K562 (cell line): ENCODE results near the gene PTK7. TPM values are rescaled to one million over a fixed set of nuclear protein-coding genes. Genes with fewer than 3 reads are reported as not detected.

Experiments
- DPF2 ChIP-seq: fragments of 450-650 bp; IDR thresholded peaks from 2 replicates; pipeline ENCODE4 v1.6.1; 2016
- ESRRA ChIP-seq: fragments of 450-650 bp; IDR thresholded peaks from 2 replicates; pipeline ENCODE4 v1.6.1; 2014; ENCODE audit warnings: low read depth, mild to moderate bottlenecking, moderate library complexity, borderline replicate concordance
- EZH2 ChIP-seq: IDR thresholded peaks from 2 replicates; pipeline ENCODE4 v1.6.1; 2012; ENCODE audit warnings: low read depth, mild to moderate bottlenecking, inconsistent platforms, low read length, borderline replicate concordance
- KAT2B ChIP-seq: IDR thresholded peaks from one replicate; pipeline ENCODE4 v1.6.1; 2012; ENCODE audit warnings: low read depth, mild to moderate bottlenecking, control low read depth, inconsistent platforms, low read length, moderate library complexity
- KLF6 ChIP-seq: fragments of 250-450 bp; sonication (Bioruptor Pico); IDR thresholded peaks from 2 replicates; pipeline ENCODE4 v1.4.0; 2020; ENCODE audit warnings: mild to moderate bottlenecking, moderate library complexity, borderline replicate concordance
- MEIS2 ChIP-seq: fragments of 450-650 bp; IDR thresholded peaks from 2 replicates; pipeline ENCODE4 v1.6.1; 2014; ENCODE audit warnings: mild to moderate bottlenecking; ENCODE audit not compliant: partially characterized antibody
- POLR2H ChIP-seq: IDR thresholded peaks from 2 replicates; pipeline ENCODE4 v1.6.1; 2016; ENCODE audit warnings: missing genetic modification characterization, low read depth, mild to moderate bottlenecking, control low read depth, missing compliant biosample characterization, moderate library complexity
- TBP ChIP-seq: optimal IDR thresholded peaks from 2 replicates; pipeline ENCODE3; 2011; ENCODE audit warnings: low read depth, low read length, improper control_type of control experiment
- ZSCAN32 ChIP-seq: fragments of 450-650 bp; formaldehyde crosslinking; IDR thresholded peaks from 2 replicates; pipeline ENCODE4 v1.4.0; 2020; ENCODE audit warnings: mild to moderate bottlenecking, moderate library complexity
- polyA plus RNA-seq, 8 experiments: library from polyadenylated mRNA; depleted of rRNA in 4 of 8; stranded (reverse) in 5 of 8; unstranded in 3 of 8; fragments of >200 nt; fragmentation: Nextera tagmentation in 2 of 8; fragmentation: Illumina TruSeq in 1 of 8; extraction: Ambion mirVana in 2 of 8; extraction: Trizol in 1 of 8; gene quantifications; 2 replicates each; pipeline versions ENCODE4 v1.2.1 to v1.2.3, GENCODE V29; 2011 to 2014; ENCODE audit warnings: inconsistent platforms in 1 of 8, missing spikeins in 1 of 8
- total RNA-seq, 7 experiments: library from RNA; depleted of rRNA in 6 of 7; stranded (reverse); fragments of >200 nt in 6 of 7; fragmentation: Illumina TruSeq in 2 of 7; extraction: Trizol in 2 of 7; gene quantifications; 2 replicates each; pipeline versions ENCODE4 v1.2.1 to v1.2.3, GENCODE V29; 2011 to 2021; ENCODE audit warnings: low replicate concordance in 1 of 7
- TF ChIP-seq, protein P1 (sequence below), 2 experiments: fragments of 250-450 bp in 1 of 2; fragments of 450-650 bp in 1 of 2; sonication (Bioruptor Pico) in 1 of 2; IDR thresholded peaks; 2 replicates each; pipeline versions ENCODE4 v1.6.1 to v1.8.0; 2016 to 2021; ENCODE audit warnings: mild to moderate bottlenecking in 2 of 2, moderate library complexity in 2 of 2, missing compliant biosample characterization in 1 of 2, missing genetic modification characterization in 1 of 2
- TF ChIP-seq, protein P2 (sequence below): fragments of 250-450 bp; sonication (Bioruptor Pico); IDR thresholded peaks from 2 replicates; pipeline ENCODE4 v1.8.0; 2022; ENCODE audit warnings: inconsistent platforms
- TF ChIP-seq, protein P3 (sequence below), 2 experiments: IDR thresholded peaks; 2 replicates each; pipeline ENCODE4 v1.6.1; 2011; ENCODE audit warnings: borderline replicate concordance in 1 of 2, control low read depth in 1 of 2, low read depth in 1 of 2, low read length in 1 of 2, mild to moderate bottlenecking in 1 of 2, mixed read lengths in 1 of 2, moderate library complexity in 1 of 2; ENCODE audit not compliant: insufficient read depth in 1 of 2, insufficient read length in 1 of 2, poor library complexity in 1 of 2, severe bottlenecking in 1 of 2; ENCODE audit errors: extremely low read depth in 1 of 2
- TF ChIP-seq, protein P4 (sequence below): fragments of 450-650 bp; IDR thresholded peaks from 2 replicates; pipeline ENCODE4 v1.6.1; 2017; ENCODE audit warnings: mild to moderate bottlenecking, moderate library complexity
- TF ChIP-seq, protein P5 (sequence below): fragments of 250-450 bp; sonication (Bioruptor Pico); IDR thresholded peaks from 2 replicates; pipeline ENCODE4 v1.4.0; 2020
- TF ChIP-seq, protein P6 (sequence below): fragments of 450-650 bp; formaldehyde crosslinking; IDR thresholded peaks from 2 replicates; pipeline ENCODE4 v1.4.0; 2020; ENCODE audit warnings: mild to moderate bottlenecking, moderate library complexity
- TF ChIP-seq, protein P7 (sequence below): fragments of 250-450 bp; sonication (Bioruptor Pico); IDR thresholded peaks from 2 replicates; pipeline ENCODE4 v1.8.0; 2021; ENCODE audit warnings: mild to moderate bottlenecking, moderate library complexity

PTK7 gene
- total and polyA plus RNA-seq, 9 of the 15 experiments (the other 6 are each of a cell fraction or from before 2014, with no cell fraction given), result 0.20 to 6.8 (median 4.2) TPM

DNA sequence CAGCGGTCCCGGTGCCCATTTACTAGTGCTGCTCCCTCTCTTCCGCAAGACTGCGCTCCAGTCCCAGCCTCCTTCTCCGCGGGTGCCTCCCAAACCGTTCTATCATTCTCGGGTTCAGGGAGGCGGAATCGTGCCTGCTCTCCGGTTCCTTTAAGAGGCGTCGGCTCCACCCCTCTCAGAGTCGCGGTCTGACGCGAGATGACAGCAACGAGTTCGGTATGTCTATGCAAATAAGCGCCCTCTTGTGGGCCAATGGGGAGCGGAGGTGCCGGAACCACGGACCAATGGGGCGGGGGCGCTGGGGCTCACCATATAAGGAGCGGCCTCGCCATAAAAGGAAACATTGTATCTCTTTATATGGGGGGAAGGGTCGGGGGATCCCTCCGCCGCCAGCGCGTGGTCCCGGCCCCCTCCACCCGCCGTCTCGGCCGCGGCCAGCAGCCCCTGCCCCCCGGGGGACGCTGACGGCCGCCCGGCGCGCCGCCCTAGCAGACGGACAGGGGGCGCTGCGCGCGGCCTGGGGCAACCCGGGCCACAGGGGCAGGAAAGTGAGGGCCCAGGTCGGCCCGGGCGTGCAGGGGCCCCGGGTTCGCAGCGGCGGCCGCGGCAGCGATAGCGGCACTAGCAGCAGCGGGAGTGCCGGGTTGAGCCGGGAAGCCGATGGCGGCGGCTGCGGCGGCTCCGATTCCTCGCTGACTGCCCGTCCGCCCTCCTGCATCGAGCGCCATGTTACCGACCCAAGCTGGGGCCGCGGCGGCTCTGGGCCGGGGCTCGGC lies 95.0 kb downstream of the PTK7 start, which contains the start of gene SRF (continued):
- TF ChIP-seq, protein P1, sequence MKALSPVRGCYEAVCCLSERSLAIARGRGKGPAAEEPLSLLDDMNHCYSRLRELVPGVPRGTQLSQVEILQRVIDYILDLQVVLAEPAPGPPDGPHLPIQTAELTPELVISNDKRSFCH (CRISPR knock-in tag; IDR thresholded peaks at IDR 0.05), result no peak
- TF ChIP-seq, protein P1 (tag; IDR thresholded peaks at IDR 0.05), result peak; percentile 83
- TF ChIP-seq, protein P2, sequence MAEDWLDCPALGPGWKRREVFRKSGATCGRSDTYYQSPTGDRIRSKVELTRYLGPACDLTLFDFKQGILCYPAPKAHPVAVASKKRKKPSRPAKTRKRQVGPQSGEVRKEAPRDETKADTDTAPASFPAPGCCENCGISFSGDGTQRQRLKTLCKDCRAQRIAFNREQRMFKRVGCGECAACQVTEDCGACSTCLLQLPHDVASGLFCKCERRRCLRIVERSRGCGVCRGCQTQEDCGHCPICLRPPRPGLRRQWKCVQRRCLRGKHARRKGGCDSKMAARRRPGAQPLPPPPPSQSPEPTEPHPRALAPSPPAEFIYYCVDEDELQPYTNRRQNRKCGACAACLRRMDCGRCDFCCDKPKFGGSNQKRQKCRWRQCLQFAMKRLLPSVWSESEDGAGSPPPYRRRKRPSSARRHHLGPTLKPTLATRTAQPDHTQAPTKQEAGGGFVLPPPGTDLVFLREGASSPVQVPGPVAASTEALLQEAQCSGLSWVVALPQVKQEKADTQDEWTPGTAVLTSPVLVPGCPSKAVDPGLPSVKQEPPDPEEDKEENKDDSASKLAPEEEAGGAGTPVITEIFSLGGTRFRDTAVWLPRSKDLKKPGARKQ (CRISPR knock-in tag), result no peak
- TF ChIP-seq MEIS2 (peak; percentile 86), TBP (peak; percentile 93), KAT2B (no peak), ZSCAN32 (CRISPR knock-in tag) (no peak), KLF6 (CRISPR knock-in tag) (no peak), ESRRA (peak; percentile 50; the same call in 1 of the 2 replicates), POLR2H (peak; percentile 81; the same call in 1 of the 2 replicates), DPF2 (no peak), EZH2 (no peak)
- TF ChIP-seq, protein P3, sequence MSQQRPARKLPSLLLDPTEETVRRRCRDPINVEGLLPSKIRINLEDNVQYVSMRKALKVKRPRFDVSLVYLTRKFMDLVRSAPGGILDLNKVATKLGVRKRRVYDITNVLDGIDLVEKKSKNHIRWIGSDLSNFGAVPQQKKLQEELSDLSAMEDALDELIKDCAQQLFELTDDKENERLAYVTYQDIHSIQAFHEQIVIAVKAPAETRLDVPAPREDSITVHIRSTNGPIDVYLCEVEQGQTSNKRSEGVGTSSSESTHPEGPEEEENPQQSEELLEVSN (IDR thresholded peaks at IDR 0.05; ENCODE audit: borderline replicate concordance in 1 of 2, extremely low read depth in 1 of 2, insufficient read depth in 1 of 2, insufficient read length in 1 of 2, low read depth in 1 of 2, low read length in 1 of 2, poor library complexity in 1 of 2, severe bottlenecking in 1 of 2), result peak; percentile 35 to 75
- TF ChIP-seq, protein P4, sequence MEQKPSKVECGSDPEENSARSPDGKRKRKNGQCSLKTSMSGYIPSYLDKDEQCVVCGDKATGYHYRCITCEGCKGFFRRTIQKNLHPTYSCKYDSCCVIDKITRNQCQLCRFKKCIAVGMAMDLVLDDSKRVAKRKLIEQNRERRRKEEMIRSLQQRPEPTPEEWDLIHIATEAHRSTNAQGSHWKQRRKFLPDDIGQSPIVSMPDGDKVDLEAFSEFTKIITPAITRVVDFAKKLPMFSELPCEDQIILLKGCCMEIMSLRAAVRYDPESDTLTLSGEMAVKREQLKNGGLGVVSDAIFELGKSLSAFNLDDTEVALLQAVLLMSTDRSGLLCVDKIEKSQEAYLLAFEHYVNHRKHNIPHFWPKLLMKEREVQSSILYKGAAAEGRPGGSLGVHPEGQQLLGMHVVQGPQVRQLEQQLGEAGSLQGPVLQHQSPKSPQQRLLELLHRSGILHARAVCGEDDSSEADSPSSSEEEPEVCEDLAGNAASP, result no peak
- TF ChIP-seq, protein P5, sequence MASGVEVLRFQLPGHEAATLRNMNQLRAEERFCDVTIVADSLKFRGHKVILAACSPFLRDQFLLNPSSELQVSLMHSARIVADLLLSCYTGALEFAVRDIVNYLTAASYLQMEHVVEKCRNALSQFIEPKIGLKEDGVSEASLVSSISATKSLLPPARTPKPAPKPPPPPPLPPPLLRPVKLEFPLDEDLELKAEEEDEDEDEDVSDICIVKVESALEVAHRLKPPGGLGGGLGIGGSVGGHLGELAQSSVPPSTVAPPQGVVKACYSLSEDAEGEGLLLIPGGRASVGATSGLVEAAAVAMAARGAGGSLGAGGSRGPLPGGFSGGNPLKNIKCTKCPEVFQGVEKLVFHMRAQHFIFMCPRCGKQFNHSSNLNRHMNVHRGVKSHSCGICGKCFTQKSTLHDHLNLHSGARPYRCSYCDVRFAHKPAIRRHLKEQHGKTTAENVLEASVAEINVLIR (CRISPR knock-in tag), result no peak; the same call in 1 of the 2 replicates
- TF ChIP-seq, protein P6, sequence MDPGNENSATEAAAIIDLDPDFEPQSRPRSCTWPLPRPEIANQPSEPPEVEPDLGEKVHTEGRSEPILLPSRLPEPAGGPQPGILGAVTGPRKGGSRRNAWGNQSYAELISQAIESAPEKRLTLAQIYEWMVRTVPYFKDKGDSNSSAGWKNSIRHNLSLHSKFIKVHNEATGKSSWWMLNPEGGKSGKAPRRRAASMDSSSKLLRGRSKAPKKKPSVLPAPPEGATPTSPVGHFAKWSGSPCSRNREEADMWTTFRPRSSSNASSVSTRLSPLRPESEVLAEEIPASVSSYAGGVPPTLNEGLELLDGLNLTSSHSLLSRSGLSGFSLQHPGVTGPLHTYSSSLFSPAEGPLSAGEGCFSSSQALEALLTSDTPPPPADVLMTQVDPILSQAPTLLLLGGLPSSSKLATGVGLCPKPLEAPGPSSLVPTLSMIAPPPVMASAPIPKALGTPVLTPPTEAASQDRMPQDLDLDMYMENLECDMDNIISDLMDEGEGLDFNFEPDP (CRISPR knock-in tag), result no peak
- TF ChIP-seq, protein P7, sequence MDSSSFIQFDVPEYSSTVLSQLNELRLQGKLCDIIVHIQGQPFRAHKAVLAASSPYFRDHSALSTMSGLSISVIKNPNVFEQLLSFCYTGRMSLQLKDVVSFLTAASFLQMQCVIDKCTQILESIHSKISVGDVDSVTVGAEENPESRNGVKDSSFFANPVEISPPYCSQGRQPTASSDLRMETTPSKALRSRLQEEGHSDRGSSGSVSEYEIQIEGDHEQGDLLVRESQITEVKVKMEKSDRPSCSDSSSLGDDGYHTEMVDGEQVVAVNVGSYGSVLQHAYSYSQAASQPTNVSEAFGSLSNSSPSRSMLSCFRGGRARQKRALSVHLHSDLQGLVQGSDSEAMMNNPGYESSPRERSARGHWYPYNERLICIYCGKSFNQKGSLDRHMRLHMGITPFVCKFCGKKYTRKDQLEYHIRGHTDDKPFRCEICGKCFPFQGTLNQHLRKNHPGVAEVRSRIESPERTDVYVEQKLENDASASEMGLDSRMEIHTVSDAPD (CRISPR knock-in tag), result no peak
